HEK293 (cell line): ENCODE results near the gene RPS15.

Source experiments
- ATF2 ChIP-seq: fragments of 450-650 bp; formaldehyde crosslinking; IDR thresholded peaks from 2 replicates; pipeline ENCODE4 v1.5.1; 2016; ENCODE audit warnings: missing biosample characterization, missing genetic modification characterization, low read depth
- BCL11A ChIP-seq: fragments of 450-650 bp; formaldehyde crosslinking; IDR thresholded peaks from 2 replicates; pipeline ENCODE4 v1.5.1; 2016; ENCODE audit warnings: low read depth, missing biosample characterization, missing genetic modification characterization
- CTCF ChIP-seq: fragments of 450-650 bp; formaldehyde crosslinking; IDR thresholded peaks from 2 replicates; pipeline ENCODE4 v1.5.1; 2016; ENCODE audit warnings: missing biosample characterization, missing genetic modification characterization
- GLIS1 ChIP-seq: fragments of 450-650 bp; formaldehyde crosslinking; IDR thresholded peaks from 2 replicates; pipeline ENCODE4 v1.5.1; 2016; ENCODE audit warnings: missing biosample characterization, missing genetic modification characterization
- REPIN1 ChIP-seq: fragments of 450-650 bp; formaldehyde crosslinking; IDR thresholded peaks from 2 replicates; pipeline ENCODE4 v1.5.1; 2017; ENCODE audit warnings: missing biosample characterization, missing genetic modification characterization, low read depth
- TCF7L2 ChIP-seq: IDR thresholded peaks from 2 replicates; pipeline ENCODE4 v1.6.1; 2011; ENCODE audit warnings: low read depth, mild to moderate bottlenecking, inconsistent platforms, low read length, moderate library complexity, borderline replicate concordance
- ZNF571 ChIP-seq: fragments of 450-650 bp; formaldehyde crosslinking; IDR thresholded peaks from 2 replicates; pipeline ENCODE4 v1.5.0; 2017; ENCODE audit warnings: missing biosample characterization, missing genetic modification characterization
- ZNF707 ChIP-seq: fragments of 450-650 bp; formaldehyde crosslinking; IDR thresholded peaks from 2 replicates; pipeline ENCODE4 v1.5.1; 2016; ENCODE audit warnings: missing biosample characterization, missing genetic modification characterization

- TF ChIP-seq BCL11A (tag by site-specific recombination), result no peak
- no peak for TF ChIP-seq ZNF707 (tag by site-specific recombination)
- no peak for TF ChIP-seq GLIS1 (tag by site-specific recombination)
- TF ChIP-seq CTCF (tag by site-specific recombination), result no peak
- TF ChIP-seq ZNF571 (tag by site-specific recombination), result no peak
- TF ChIP-seq TCF7L2, result no peak
- no peak for TF ChIP-seq ATF2 (tag by site-specific recombination)
- TF ChIP-seq REPIN1, result no peak
Measured at GRCh38 chr19:1466018-1466460, 27.8 kb downstream of the RPS15 start.
